SHP77 treated with DMSO at 0.1 percent for 48 hours (cell line): ENCODE measurements around the gene CAVIN3.

ENCODE experiments used
- DNase-seq: peaks from one replicate; lab custom pipeline; 2025; lab: John Stamatoyannopoulos, UW

CAVIN3 gene, protein sequence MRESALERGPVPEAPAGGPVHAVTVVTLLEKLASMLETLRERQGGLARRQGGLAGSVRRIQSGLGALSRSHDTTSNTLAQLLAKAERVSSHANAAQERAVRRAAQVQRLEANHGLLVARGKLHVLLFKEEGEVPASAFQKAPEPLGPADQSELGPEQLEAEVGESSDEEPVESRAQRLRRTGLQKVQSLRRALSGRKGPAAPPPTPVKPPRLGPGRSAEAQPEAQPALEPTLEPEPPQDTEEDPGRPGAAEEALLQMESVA

DNA sequence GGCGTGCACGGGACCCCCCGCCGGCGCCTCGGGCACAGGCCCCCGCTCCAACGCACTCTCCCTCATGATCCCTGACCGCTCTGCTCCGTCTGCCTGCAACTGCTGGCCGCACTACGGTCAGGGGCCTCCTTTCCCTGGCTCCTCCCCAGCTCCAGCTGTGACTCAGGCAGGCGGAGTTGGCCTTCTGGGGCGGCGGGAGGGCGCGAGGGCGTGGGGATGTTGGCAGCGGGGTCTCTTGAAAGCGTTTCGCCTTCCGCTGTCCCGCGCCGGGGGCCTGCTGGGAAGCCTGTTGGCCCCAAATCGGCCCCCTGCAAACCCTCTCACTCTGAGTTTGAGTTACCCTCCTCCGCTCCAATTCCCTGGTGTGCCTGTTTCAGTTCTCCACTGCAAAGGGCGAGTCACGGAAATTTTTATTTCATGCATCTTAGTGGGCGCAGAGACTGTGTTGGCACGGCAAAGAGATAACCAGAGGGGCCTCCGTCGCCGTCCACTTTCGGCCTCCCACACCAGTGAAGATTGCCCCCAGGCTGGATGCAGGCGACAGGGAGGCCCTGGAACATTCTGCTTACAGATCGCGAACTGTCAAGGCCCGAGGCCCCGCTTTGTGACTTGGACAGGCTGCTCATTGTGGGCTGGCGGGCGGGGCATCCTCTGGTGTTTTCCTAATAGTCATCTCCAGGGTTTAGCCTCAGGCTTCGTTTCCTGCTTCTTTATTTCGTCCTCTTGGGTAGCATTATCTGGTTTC is at the start of gene CAVIN3:
CAVIN3 (minus strand) TSS at position 91 of the 745 bp plus-strand sequence; CDS start at position 66, 25 bp downstream.
- DNase-seq = no peak

DNA sequence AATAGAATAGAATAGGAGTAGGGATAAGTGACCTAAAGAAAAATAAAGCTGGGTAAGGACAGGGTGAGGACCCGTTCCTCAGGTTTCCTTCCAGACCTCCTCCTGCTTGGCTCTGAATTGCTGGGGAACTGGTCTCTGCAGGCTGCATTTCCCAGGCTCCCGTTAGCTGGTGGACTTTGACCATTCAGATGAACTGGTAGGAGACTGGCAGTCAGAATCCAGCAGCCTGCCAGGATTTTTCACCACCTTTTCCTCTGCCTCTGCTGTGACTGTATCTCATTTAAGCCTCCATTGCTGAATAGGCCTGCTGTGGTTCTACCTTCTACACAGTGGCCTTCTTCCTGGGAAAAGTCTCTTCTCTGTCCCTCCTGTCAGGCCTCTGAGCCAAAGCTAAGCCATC is 45.4 kb upstream of the CAVIN3 start:
- DNase-seq = no peak

DNA sequence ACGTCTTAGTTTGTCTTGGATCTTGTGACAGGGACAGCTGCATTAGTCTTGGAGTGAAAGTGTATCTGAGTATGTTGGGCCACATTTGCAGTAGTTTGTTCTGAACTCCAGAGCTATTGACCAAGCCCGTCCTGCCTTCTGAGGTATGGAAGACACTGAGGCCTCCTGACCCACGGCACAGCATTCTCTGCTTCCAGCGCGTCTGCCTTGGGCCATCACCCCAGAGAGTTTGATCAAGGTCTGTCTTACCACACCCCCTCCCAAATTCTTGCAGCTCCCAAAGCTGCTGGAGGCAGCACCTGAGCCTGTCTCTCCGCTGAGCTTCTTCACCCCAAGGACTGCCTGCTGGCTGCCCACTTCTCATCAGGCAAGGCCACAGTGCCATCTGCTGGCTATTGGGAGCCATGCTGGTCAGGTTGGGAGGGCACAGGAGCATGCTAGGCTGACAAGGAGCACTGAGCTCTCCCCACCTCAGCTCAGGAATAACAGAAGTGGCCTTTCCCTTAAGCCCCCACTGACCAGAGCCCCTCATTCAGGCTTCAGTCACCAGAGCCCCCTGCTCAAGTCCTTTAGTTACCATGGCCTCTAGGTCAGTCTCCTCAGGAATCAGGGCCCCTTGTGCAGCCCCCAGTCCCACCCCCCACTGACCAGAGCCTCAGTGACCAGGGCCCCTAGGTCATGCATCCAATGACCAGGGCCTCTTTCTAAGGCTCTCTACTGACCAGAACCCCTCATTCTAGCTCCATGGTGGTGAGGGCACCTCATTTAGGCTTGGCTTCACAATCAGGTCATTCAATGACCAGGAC is 42.8 kb upstream of the CAVIN3 start:
- DNase-seq = no peak

DNA sequence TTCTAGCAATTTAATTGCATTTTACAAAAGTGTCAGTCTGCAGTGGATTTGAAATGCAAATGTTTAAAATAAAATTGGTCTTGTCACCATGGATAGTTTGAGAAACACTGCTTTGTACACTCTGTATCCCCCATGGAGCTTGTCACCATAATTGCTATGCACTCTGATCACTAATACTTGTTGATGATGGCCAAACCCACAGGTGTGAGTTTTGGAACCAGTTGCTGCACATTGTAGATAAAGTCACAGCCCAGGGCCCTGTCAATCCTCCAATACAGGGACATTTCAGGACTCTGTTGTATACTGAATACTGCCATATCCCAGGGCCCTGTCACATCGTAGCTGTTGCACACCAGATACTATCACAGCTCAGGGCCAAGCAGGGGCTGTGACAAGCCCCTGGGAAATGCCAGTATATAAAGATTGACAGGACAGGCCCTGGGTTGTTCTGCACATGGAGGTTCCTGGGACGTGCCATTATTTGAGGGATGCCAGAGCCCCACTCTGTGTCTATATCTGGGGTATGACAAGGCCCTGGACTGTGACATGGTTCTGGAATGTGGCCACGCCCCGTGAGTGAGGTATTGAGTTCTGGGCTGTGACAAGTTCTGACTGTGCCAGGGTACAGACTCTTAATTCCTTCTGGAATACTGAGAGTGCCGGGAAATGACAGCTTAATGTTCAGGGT is 42.0 kb upstream of the CAVIN3 start:
- no peak for DNase-seq

DNA sequence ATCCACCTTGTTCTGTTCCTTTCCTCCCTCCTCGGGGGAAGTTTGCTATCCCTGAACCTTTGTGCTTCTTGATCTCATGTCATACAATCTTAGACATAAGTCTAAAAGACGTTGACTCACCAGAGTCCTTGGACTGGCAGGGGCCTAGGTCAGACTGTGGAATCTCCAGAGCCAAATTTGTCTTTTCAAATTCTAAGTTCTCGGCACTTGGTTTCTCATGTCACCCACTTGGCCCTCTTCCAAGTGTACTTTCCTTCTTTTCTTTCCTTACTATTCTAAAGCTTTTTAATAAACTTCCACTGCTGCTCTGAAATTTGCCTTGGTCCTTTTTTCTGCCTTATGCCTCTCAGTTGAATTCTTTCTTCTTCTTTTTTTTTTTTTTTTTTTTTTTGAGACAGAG is 39.9 kb upstream of the CAVIN3 start:
- no peak for DNase-seq

DNA sequence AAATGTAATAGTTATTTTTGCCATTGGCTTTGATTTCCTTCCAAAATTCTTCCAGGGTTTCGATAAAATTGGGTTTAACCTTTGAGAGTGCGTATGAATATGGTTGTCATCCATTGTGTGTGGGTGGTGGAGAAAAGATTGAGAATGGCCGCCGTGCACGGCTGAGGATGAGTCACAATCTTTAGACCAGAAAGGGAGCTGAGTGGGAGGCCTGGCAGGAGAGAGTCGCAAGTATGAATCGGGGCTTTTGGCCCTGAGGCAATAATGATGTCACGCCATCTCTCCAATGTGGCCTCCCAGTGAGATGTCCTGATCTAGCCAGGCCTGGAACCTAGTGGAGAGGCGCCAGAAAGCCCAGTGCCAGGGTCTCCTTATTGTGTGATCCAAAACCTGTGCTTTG is 36.9 kb upstream of the CAVIN3 start:
- DNase-seq = no peak

DNA sequence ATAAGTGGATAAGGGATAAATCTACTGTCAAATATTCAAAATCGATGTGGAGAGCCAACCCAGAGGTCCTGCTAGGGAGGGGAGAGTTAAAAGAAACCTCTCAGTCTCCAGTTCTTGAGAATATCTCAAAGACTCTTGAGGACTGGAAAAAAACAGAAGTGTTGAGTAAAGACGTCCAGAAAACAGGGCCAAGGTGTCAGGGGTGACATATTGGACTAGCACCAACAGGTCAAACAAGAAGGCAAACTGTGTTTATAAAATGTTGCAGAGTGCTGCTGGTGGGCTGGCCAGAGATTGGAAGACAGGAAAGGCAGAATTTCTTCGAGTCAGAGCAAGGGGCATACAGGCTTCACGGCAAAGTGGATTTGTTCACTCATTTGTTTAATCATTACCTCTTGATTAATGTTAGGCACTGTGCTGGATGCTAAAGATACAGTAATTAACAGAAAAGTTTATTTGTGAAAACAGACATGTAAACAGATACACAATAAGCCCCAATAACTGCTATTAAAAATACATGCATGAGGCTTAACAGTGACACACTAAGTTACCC is 36.3 kb upstream of the CAVIN3 start:
- DNase-seq = no peak

DNA sequence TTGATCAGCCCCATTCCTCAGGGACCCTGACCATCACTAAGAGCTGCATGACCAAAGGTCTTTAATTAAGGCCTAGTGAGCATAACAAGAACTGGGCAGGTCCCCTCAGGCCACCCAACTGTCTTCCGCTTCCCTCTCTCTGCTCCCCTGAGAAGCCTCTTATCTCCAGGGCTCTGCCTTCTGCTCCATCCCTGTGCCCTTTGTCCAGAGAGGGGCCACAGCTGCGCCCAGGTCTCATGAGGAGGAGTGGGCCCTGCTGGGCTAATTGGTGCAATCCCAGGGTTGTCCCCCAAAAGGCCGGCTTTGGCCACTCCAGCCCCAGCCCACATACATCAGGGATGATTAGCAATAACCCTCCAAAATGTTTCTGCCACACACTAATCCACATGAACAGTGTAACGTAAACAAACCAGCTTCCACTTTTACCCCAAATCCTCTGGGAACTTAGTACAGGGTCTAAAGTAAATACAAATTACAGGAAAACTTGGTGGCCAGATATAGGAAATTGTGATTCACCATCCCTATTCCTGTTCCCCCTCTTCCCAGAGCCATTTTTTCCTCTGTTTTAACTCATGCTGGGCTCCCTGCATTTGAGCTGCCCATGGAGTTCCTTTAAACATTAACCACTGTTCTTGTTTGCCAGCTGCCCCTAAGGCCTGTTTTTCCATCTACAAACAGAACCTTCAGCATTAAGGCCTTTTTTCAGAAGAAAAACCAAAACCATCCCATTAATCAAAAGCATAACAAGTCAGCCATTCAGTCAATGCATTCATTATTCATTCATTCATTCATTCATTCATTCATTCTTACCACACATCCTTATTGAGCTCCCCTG is 34.6 kb upstream of the CAVIN3 start:
- no peak for DNase-seq

DNA sequence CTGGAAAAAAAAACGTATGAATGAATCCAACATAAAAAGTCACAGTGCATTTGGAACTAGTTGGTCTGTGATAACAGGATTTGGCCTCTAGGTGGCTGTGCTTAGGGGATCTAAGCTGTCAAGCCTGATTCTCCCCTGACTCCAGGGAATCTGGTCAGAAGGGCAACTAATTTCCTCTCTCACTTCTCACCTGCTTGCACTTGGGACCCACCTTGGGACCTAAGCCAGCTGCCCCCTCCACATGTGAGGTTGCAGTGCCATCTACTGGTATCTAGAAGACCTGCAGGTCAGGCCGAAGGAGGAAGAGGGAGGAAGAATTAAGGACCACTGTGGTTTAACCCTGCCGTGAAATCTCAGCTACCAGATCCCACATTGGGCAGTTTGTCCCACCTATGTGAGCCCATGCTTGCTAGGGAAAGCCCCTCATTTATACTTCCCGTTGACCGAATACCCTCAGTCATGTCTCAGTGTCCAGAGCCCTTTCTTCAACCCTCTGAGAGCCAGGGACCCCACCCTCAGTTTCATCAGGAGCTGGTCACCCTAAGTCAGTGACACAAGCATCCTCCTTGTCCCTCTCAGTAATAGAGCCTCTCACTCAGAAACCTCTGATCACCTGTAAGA is 33.2 kb upstream of the CAVIN3 start:
- peak; percentile 63 for DNase-seq

DNA sequence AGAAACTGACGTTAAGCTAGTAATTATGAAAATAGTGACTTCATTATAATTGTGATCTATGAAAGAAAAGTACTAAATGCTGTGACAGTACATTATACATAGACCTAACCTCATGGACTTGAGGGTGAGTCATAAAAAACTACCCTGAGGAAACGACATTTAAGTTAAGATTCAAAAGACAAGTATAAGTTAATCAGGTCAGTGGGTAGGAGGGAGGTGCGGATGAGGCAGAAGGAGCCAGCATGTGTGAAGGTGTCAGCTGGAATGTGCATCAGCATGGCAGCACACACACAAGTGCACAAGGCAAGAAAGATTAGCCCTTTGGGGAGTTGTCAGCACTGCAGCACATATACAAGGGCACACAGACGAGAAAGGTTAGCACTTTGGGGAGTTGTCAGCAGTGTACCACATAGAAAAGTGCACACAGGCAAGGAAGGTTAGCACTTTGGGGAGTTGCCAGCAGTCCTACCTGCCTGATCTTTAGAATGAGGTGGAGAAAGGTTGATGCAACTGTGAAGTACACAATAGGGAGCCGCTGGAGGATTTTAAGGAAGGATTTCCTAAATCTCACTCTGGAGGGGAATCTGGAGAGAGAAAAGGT is 31.6 kb upstream of the CAVIN3 start:
- no peak for DNase-seq

DNA sequence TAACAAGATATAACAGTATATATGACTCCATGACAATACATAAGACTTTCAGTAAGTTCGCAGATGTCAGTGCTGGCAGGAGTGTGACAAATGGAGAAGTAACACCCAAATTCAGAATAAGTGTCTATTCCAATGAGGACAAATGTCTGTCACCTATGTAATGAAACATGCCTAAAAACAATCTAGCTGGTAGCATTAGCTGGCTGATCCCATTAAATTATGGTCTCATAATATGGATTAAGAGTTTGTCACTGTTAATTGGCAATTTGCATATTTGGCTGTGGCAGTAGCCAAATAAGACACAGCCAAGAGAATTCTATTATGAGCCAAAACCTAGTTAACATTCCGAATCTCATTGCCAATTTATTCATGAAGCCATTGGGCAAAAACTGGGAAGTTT is 30.2 kb upstream of the CAVIN3 start:
- DNase-seq = no peak

DNA sequence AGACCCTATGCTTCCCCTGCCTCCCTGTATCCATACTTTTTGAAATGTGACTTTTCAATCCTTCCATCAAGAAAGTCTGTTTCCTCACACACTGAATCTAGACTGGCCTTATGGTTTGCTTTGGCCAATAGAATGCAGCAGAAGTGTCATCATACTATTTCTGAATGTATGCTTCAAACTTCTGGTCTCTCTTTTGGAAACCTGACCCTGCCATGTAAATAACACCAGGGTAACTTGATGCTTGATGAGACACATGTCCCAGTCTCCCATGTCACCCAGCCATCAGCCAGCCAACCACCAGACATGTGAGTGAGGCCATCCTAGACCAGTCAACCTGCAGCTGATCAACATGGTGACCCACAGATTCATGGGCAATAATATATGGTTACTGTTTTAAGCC is 29.7 kb upstream of the CAVIN3 start:
- no peak for DNase-seq

DNA sequence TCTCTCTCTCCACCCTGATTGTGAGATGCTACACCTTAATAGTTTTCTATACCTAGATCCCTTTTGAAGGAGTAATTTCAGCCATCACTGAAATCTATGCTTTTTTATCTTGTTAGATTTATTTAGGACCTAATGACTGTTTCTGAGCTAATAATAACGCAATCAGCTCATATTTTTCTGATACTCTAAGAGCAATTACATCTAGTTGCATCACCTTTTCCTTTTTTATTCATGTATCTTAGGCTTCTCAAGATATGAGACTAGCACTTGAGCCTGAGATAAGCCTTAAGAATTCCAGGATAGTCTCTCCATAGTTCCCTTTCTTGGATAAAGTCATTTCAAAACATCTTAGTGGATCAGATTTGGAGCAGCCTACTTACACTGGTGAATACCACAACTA is 25.1 kb upstream of the CAVIN3 start:
- no peak for DNase-seq

DNA sequence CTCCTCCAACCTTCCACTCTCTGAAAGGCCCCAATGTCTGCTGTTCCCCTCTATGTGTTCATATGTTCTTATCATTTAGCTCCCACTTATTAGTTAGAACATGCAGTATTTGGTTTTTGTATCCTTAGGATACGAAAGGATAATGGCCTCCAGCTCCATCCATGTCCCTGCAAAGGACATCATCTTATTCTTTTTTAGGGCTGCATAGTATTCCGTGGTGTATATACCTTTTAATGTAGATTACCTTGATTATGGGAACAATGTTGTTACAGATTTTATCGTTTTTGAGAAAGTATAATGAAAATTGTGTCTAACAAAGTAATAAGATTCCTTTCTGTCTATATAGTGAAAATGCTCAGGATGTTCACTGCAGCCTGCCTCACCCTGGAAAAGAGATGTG is 16.0 kb upstream of the CAVIN3 start:
- no peak for DNase-seq

DNA sequence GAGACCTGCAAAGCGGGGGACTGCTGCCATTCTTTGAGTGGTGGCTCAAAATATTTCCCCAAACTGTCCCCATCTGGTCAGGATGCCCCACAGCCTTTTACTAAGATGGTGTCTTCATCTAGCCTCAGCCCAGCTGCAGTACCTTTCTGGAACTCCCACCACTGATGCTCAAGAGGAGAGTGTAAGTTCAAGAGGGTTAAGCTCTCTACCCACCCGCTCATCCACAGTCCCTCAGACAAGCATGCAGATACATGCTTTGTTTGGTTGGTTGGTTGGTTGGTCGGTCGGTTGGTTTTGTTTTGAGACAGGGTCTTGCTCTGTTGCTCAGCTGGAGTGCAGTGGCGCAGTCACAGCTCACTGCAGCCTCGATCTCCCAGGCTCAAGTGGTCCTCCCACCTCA is 14.5 kb upstream of the CAVIN3 start:
- DNase-seq = no peak

DNA sequence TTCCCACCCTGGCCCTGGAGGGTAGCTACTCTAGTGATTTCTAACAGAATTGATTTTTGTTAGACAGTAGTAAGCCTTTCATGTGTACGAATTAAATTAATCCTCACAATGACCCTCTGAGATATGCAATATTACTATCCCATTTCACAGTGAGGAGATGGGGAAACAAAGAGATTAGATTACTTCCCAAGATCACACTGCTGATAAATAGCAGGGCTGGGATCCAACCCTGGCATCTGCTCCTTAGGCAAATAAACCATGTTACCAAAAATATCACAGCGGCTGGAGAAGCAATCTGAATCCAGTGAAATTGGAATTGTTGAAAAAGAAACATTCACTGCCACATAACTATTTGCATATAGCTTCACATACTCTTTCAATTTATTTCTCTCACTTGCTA is 12.8 kb upstream of the CAVIN3 start:
- peak; percentile 13 for DNase-seq

DNA sequence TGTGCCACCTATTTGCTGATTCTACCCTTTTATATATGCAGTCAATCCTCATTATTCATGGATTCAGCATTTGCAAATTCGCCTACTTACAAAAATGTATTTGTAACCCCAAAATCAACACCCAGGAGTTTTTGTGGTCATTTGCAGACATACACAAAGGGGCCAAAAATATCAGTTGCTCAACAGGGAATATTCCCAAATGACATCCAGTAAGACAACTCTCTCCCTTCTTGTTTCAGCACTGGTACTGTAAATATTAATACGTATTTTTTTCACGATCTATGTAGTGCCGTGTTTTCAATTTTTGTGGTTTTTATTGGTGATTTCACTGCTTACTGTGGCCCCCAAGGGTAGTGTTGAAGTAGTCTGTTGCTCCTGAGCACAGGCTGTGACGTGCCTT is 11.8 kb upstream of the CAVIN3 start:
- no peak for DNase-seq

DNA sequence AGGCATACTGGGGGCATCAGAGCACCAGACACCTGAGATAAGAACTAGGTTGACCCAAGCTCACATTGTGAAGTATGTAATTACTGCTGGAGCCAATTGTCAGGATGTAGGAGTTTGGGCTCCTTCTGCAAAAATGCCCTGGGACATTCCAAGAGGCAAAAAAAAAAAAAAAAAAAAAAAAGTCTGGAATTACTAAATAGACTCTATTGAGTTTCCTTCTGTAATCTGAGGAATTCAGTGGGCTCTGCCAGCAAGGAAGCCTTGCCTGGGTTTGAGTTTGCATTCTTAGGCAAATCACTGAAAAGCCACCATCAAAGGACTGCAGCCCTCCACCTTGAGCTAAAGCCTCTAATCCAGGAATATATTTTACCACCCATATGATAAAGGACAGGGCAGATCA is 8.0 kb upstream of the CAVIN3 start:
- DNase-seq = no peak

DNA sequence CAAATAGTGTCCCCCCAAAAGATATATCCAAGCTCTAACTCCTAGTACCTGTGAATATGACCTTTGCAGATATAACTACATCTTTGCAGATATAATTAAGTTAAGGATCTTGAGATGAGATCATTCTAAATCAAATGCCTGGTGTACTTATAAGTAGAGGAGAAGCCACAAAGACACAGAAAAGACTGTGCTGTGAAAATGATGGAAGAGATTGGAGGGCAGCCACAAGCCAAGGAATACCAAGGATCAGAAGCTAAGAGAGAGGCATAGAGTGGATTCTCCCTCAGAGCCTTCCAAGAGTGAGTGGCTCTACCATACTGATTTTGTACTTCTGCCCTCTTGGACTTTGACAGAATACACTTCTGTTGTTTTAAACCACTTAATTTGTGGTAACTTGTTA is 7.5 kb upstream of the CAVIN3 start:
- DNase-seq = no peak

DNA sequence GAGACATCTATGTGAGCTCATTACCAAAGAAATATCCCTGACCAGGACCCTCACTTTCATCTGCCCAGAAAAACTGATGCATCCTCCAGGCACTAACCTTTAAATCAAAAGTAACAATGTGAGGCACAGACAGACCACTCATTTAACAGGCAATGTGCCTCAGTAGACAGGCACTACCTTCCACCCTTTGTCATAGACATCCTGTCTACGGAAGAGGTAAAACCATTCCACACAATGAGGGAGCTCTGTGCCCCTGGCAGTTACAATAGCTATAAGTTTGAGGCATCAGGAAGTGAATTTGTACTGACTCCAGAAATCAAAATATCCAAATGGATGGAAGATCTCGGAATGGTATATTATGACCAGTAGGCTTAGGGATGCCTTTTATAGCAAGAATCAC is 6.7 kb upstream of the CAVIN3 start:
- no peak for DNase-seq
